Loucy (cell line): ENCODE results near the gene H2BK1.
A peak's percentile ranks its signal among the peaks of the same experiment; 100 is the strongest.

Source experiments
- H2AFZ ChIP-seq: fragments of 200-600 bp; sonication (generic); 2 replicates; pipeline ENCODE4 v1.6.0; 2016; ENCODE audit warnings: antibody characterized with exemption, mild to moderate bottlenecking, low read length, moderate library complexity
- H3F3A ChIP-seq: fragments of 200-600 bp; 2 replicates; pipeline ENCODE4 v1.6.0; 2016; ENCODE audit warnings: antibody characterized with exemption, low read depth, mild to moderate bottlenecking
- H3K27me3 ChIP-seq: fragments of 200-600 bp; sonication (generic); 2 replicates; pipeline ENCODE4 v1.6.1; 2014; ENCODE audit warnings: low read length, mild to moderate bottlenecking; ENCODE audit not compliant: insufficient read depth, poor library complexity, severe bottlenecking
- H3K36me3 ChIP-seq: fragments of 200-600 bp; sonication (generic); 2 replicates; pipeline ENCODE4 v1.6.1; 2016; ENCODE audit warnings: low read length; ENCODE audit not compliant: insufficient read depth
- H3K4me1 ChIP-seq: fragments of 200-600 bp; sonication (generic); 2 replicates; pipeline ENCODE4 v1.5.1; 2014; ENCODE audit warnings: low read length, mild to moderate bottlenecking; ENCODE audit not compliant: insufficient read depth, poor library complexity, severe bottlenecking
- H3K4me2 ChIP-seq: fragments of 200-600 bp; sonication (generic); 2 replicates; pipeline ENCODE4 v1.6.0; 2014; ENCODE audit warnings: antibody characterized with exemption, low read length, low read depth, mild to moderate bottlenecking; ENCODE audit not compliant: poor library complexity, severe bottlenecking
- H3K4me3 ChIP-seq: fragments of 200-600 bp; sonication (generic); 2 replicates; pipeline ENCODE4 v1.5.1; 2014; ENCODE audit warnings: low read length, mild to moderate bottlenecking, mixed read lengths; ENCODE audit not compliant: poor library complexity, severe bottlenecking
- H3K79me2 ChIP-seq: fragments of 200-600 bp; sonication (generic); 2 replicates; pipeline ENCODE4 v1.6.1; 2014; ENCODE audit warnings: low read length; ENCODE audit not compliant: insufficient read depth
- H3K9ac ChIP-seq: fragments of 200-600 bp; sonication (generic); 2 replicates; pipeline ENCODE4 v1.6.0; 2014; ENCODE audit warnings: mild to moderate bottlenecking, low read depth, low read length, moderate library complexity; ENCODE audit not compliant: poor library complexity, severe bottlenecking
- H3K9me2 ChIP-seq: fragments of 200-600 bp; sonication (generic); replicated peaks from 2 replicates; pipeline ENCODE4 v1.6.1; 2016; ENCODE audit warnings: low read depth, low read length, mixed read lengths
- H3K9me3 ChIP-seq: fragments of 200-600 bp; sonication (generic); 2 replicates; pipeline ENCODE4 v1.6.1; 2014; ENCODE audit warnings: mild to moderate bottlenecking, antibody characterized with exemption, low read length, low read depth; ENCODE audit not compliant: insufficient read depth
- H4K20me1 ChIP-seq: fragments of 200-600 bp; sonication (generic); 2 replicates; pipeline ENCODE4 v1.6.0; 2014; ENCODE audit warnings: antibody characterized with exemption, low read length, mild to moderate bottlenecking; ENCODE audit not compliant: insufficient read depth, poor library complexity, severe bottlenecking
- CTCF ChIP-seq: fragments of 200-600 bp; sonication (generic); conservative IDR thresholded peaks from 2 replicates; pipeline ENCODE4 v1.5.1; 2014; ENCODE audit warnings: mild to moderate bottlenecking, antibody characterized with exemption, low read length
- EZH2phosphoT487 ChIP-seq: fragments of 200-600 bp; IDR thresholded peaks from 2 replicates; pipeline ENCODE4 v1.6.1; 2018; ENCODE audit warnings: antibody characterized with exemption, mild to moderate bottlenecking, moderate library complexity, borderline replicate concordance

Gene H2BK1

GRCh38 chr7:151244841-151245346 is 34.6 kb upstream of the H2BK1 start:
- Histone ChIP-seq H3K36me3 (no peaks in the 10 kb centered on the region), H3K9me3 (no peaks in the 10 kb centered on the region), H3K9ac (peak overlapping the region; percentile 2), H3K4me3 (peak overlapping the region; percentile 74), H2AFZ (peak overlapping the region; percentile 83), H3K9me2 (no peaks in the 10 kb centered on the region), H4K20me1 (no peaks in the 10 kb centered on the region), H3K4me2 (peak overlapping the region; percentile 97), H3F3A (no peaks in the 10 kb centered on the region), H3K79me2 (no peaks in the 10 kb centered on the region), H3K4me1 (peaks cover 12% of the 10 kb centered on the region), H3K27me3 (no peaks in the 10 kb centered on the region)
- no peak for TF ChIP-seq EZH2phosphoT487
- no peak for TF ChIP-seq CTCF

- peak; percentile 99 for TF ChIP-seq CTCF
- no peak for TF ChIP-seq EZH2phosphoT487
- H3K4me3 ChIP-seq: peak overlapping the region; percentile 74
- H3K4me1 ChIP-seq: peaks cover 12% of the 10 kb centered on the region
- H3K9ac ChIP-seq: peak overlapping the region; percentile 2
- no peaks in the 10 kb centered on the region for H4K20me1 ChIP-seq
- H3K9me3 ChIP-seq: no peaks in the 10 kb centered on the region
- no peaks in the 10 kb centered on the region for H3K27me3 ChIP-seq
- H2AFZ ChIP-seq: no peak overlapping the region
- no peaks in the 10 kb centered on the region for H3F3A ChIP-seq
- H3K79me2 ChIP-seq: no peaks in the 10 kb centered on the region
- H3K4me2 ChIP-seq: peak overlapping the region; percentile 97
- no peaks in the 10 kb centered on the region for H3K36me3 ChIP-seq
- H3K9me2 ChIP-seq: no peaks in the 10 kb centered on the region
Measured at GRCh38 chr7:151244196-151244840, 34.0 kb upstream of the H2BK1 start.

DNA sequence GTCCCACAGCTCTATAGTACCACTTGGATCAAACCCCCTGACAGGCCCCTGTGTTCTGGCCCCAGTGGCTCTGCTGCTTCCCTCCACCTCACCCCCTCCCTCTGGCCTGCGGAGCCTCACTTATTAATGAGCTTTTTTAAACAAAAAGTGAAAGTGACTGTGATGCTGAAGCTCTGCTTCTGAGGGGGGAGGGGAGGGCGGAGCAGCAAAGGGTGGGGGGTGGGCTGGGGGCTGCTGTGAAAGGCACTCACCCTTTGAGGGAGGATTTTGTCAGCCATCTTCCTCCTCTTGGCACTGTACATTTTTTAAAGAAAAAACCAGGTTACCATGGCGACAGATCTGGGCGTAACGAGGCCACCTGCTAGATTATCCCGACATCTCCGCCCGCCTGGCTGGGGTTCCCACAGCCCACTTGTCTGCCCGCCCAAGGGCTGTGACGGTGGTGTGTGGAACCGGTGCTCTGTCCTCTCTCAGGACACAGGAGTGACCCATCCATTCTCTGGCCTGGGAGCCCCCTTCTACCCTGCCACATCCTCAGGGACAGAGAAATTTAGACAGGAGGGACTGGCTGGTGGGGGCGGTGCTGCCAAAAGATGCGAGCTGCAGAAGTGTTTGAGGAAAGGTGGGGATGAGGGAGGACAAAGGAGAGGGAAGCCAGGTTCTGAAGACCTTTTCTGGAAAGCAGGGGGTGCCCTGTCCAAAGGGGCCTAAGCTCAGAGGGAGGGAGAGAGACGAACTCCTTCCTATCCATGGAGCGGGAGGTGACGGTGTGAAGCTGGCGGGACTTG is 33.3 kb upstream of the H2BK1 start:
- no peak overlapping the region for H2AFZ ChIP-seq

More for the DNA sequence above, 33.3 kb upstream of the H2BK1 start:
- H3F3A ChIP-seq: no peaks in the 10 kb centered on the region
- peaks cover 2% of the 10 kb centered on the region for H4K20me1 ChIP-seq
- no peak overlapping the region for H3K9ac ChIP-seq
- H3K9me3 ChIP-seq: no peaks in the 10 kb centered on the region
- H3K9me2 ChIP-seq: no peaks in the 10 kb centered on the region
- no peak for TF ChIP-seq CTCF
- no peak for TF ChIP-seq EZH2phosphoT487
- peaks cover 12% of the 10 kb centered on the region for H3K4me1 ChIP-seq
- no peaks in the 10 kb centered on the region for H3K27me3 ChIP-seq
- H3K36me3 ChIP-seq: peaks cover 6% of the 10 kb centered on the region; the same call in 1 of the 2 replicates
- no peaks in the 10 kb centered on the region for H3K79me2 ChIP-seq
- H3K4me3 ChIP-seq: no peak overlapping the region
- no peak overlapping the region for H3K4me2 ChIP-seq
